Measurements from ENCODE around the gene CX3CL1. TPM values are rescaled to one million over a fixed set of nuclear protein-coding genes. Genes with fewer than 3 reads are reported as not detected.

CX3CL1 gene
- total RNA-seq, 1 donor from 2014 or later = 2.5 TPM

DNA sequence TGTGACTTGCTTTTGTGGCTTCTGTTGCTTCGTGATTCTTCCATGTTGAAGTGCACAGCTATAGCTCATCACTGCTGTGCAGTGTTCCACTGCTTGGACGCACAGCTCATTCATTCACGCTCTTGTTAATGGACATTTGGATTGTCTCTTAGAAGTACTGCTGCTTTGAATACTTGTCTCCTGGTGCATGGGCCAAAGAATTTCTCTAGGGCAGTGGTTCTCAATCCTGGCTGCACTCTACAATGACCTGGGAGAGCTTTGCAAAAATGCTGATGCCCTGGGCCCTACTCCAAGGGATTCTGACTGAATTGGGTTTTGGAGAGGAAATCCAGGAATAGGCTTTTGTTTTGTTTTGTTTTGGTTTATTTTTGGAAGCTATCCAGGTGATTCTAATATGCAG, 52.3 kb downstream of the CX3CL1 start:
- TF ChIP-seq CTCF (IDR thresholded peaks at IDR 0.05; ENCODE audit: unreplicated experiment) = no peak
- Mint-ChIP-seq H3K9me3 (no peaks in the 10 kb centered on the region), H3K36me3 (peaks cover 20% of the 10 kb centered on the region), H3K27me3 (ENCODE audit: low read depth) (no peaks in the 10 kb centered on the region), H3K27ac (no peak overlapping the region), H3K4me3 (no peak overlapping the region), H3K4me1 (peaks cover 8% of the 10 kb centered on the region)
- DNase-seq (ENCODE audit: low spot score in 2 of 2, unreplicated experiment in 2 of 2) = no peak

DNA sequence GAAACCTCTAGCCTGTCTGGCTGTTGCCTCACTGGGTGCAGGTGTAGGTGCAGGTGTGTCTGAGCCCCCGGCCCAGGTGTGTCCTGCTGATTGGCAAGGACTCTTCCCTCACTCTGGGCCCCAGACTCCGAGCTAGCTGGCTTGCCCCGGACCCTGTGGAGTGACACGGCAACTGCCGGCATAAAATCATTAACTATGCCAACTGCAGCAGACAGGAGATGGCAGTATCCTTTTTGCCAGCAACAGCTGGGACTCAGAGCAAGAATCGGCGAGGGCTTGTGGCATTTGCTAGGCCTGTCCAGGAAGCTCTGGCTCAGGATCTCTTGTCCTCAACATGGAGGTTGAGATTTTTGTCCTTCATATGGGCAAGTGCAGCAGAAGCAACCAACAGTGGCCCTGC, 54.1 kb downstream of the CX3CL1 start:
- Mint-ChIP-seq H3K27me3 (ENCODE audit: low read depth) (no peaks in the 10 kb centered on the region), H3K4me1 (peaks cover 6% of the 10 kb centered on the region), H3K4me3 (no peak overlapping the region), H3K36me3 (peaks cover 34% of the 10 kb centered on the region), H3K27ac (no peak overlapping the region), H3K9me3 (no peaks in the 10 kb centered on the region)
- no peak for TF ChIP-seq CTCF (IDR thresholded peaks at IDR 0.05; ENCODE audit: unreplicated experiment)
- DNase-seq (ENCODE audit: low spot score in 2 of 2, unreplicated experiment in 2 of 2) = no peak

DNA sequence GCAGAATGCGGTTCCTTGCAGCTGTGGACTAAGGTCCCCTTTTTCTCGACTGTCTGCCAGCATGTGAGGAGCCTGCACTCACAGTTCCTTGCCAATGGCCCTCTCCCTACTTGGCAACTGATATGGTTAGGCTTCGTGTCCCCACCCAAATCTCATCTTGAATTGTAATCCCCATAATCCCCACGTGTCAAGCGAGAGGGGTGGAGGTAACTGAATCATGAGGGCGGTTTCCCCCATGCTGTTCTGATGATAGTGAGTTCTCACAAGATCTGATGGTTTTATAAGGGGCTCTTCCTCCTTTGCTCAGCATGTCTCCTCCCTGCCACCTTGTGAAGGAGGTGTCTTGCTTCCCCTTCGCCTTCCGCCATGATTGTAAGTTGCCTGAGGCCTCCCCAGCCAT, 55.0 kb downstream of the CX3CL1 start:
- peaks cover 3% of the 10 kb centered on the region for H3K4me1 Mint-ChIP-seq
- no peaks in the 10 kb centered on the region for H3K27me3 Mint-ChIP-seq (ENCODE audit: low read depth)
- H3K36me3 Mint-ChIP-seq = peaks cover 35% of the 10 kb centered on the region
- H3K27ac Mint-ChIP-seq = no peak overlapping the region
- no peaks in the 10 kb centered on the region for H3K9me3 Mint-ChIP-seq
- no peak overlapping the region for H3K4me3 Mint-ChIP-seq
- no peak for TF ChIP-seq CTCF (IDR thresholded peaks at IDR 0.05; ENCODE audit: unreplicated experiment)
- DNase-seq (ENCODE audit: low spot score in 2 of 2, unreplicated experiment in 2 of 2) = no peak

- Mint-ChIP-seq H3K4me3 (no peak overlapping the region), H3K4me1 (no peaks in the 10 kb centered on the region), H3K9me3 (no peaks in the 10 kb centered on the region), H3K36me3 (peaks cover 36% of the 10 kb centered on the region), H3K27me3 (ENCODE audit: low read depth) (no peaks in the 10 kb centered on the region), H3K27ac (no peak overlapping the region)
- no peak for DNase-seq (ENCODE audit: low spot score in 2 of 2, unreplicated experiment in 2 of 2)
- no peak for TF ChIP-seq CTCF (IDR thresholded peaks at IDR 0.05; ENCODE audit: unreplicated experiment)
Measured at GRCh38 chr16:57427824-57428223, 55.5 kb downstream of the CX3CL1 start.

DNA sequence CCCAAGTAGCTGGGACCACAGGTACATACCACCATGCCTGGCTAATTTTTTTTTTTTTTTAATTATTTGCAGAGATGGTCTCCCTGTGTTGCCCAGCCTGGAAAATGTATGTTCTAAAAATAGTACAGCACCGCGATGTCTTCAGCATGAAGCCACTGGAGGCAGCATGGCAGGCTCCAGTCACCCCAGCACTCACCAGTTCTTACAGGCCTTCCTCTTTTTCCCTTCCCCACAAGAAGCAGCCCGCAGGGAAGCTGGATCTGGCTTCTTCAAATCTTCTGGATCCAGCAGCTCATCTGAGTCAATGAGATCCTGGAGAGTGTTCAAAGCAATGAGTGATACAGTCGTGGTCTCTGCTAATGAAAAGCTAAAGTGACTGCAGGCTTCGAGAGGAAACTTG, 58.7 kb downstream of the CX3CL1 start:
- no peak for DNase-seq (ENCODE audit: low spot score in 2 of 2, unreplicated experiment in 2 of 2)
- Mint-ChIP-seq H3K27me3 (ENCODE audit: low read depth) (no peaks in the 10 kb centered on the region), H3K27ac (no peak overlapping the region), H3K36me3 (peaks cover 45% of the 10 kb centered on the region), H3K4me3 (no peak overlapping the region), H3K4me1 (no peaks in the 10 kb centered on the region), H3K9me3 (no peaks in the 10 kb centered on the region)
- TF ChIP-seq CTCF (IDR thresholded peaks at IDR 0.05; ENCODE audit: unreplicated experiment) = no peak

- Mint-ChIP-seq H3K4me1 (no peaks in the 10 kb centered on the region), H3K27ac (no peak overlapping the region), H3K27me3 (ENCODE audit: low read depth) (no peaks in the 10 kb centered on the region), H3K4me3 (no peak overlapping the region), H3K36me3 (peaks cover 44% of the 10 kb centered on the region), H3K9me3 (no peaks in the 10 kb centered on the region)
- DNase-seq (ENCODE audit: low spot score in 2 of 2, unreplicated experiment in 2 of 2) = no peak
- no peak for TF ChIP-seq CTCF (IDR thresholded peaks at IDR 0.05; ENCODE audit: unreplicated experiment)
Measured at GRCh38 chr16:57432505-57432904, 60.2 kb downstream of the CX3CL1 start.

All from mesothelial cell of epicardium (in vitro differentiated cells).